Stimulated activated CD4-positive, alpha-beta T cell treated with anti-CD3 and anti-CD28 coated beads, Interleukin-12 subunit alpha, Interleukin-12 subunit beta, amount 100 ng/mL, for 48 hours (primary cell): ENCODE measurements around the gene CHD1L.
"Not testable (repeated sequence)": the region's sequence is repeated elsewhere in the genome, so short reads cannot be mapped to it uniquely, and the experiment has no call there.

Experiments
- DNase-seq, 3 donors: peaks; one replicate each; pipeline ENCODE4 v3.0.0-alpha.2; 2020; ENCODE audit warnings: low read depth in 2 of 3, low spot score in 1 of 3

The CHD1L gene

GRCh38 chr1:147264158-147264768 lies 21.8 kb downstream of the CHD1L start:
- DNase-seq = no peak

- no peak for DNase-seq
Observed at GRCh38 chr1:147266381-147266780, 23.9 kb downstream of the CHD1L start.

DNA sequence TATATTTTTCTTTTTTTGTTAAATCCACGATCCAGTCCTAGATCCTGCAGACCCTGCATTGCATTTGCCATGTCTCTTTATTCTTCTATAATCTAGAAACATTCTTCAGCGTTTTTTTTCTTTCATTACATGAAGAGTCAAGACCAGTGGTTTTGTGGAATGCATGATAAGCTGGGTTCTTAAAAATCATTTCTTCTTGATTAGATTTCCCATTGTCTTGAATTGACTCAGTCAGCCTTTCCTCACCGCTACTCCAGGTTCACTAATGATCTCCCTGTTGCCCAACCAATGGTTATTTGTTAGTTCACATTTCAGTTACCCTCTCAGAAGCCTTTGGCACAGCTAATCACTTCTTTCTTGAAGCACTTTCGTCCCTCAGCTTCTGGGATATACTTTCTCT lies 25.2 kb downstream of the CHD1L start:
- DNase-seq = no peak

- no peak for DNase-seq
Observed at GRCh38 chr1:147270721-147271120, 28.2 kb downstream of the CHD1L start.

DNA sequence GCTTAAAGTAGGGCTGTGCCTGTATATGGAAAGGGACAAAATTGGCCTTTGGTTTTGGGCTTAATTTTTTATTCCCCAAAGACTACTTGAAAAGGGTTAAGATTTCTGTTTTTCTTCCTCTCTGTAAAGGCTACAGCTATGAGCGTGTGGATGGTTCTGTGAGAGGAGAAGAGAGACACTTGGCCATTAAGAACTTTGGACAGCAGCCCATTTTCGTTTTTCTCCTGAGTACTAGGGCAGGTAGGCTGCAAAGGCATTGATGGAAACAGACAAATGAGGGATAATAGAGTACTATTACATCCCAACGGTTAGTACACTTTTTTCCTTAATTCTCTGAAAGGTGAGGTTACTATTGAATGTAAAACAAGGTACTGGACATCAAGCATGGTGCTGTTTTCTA lies 29.6 kb downstream of the CHD1L start:
- no peak for DNase-seq

DNA sequence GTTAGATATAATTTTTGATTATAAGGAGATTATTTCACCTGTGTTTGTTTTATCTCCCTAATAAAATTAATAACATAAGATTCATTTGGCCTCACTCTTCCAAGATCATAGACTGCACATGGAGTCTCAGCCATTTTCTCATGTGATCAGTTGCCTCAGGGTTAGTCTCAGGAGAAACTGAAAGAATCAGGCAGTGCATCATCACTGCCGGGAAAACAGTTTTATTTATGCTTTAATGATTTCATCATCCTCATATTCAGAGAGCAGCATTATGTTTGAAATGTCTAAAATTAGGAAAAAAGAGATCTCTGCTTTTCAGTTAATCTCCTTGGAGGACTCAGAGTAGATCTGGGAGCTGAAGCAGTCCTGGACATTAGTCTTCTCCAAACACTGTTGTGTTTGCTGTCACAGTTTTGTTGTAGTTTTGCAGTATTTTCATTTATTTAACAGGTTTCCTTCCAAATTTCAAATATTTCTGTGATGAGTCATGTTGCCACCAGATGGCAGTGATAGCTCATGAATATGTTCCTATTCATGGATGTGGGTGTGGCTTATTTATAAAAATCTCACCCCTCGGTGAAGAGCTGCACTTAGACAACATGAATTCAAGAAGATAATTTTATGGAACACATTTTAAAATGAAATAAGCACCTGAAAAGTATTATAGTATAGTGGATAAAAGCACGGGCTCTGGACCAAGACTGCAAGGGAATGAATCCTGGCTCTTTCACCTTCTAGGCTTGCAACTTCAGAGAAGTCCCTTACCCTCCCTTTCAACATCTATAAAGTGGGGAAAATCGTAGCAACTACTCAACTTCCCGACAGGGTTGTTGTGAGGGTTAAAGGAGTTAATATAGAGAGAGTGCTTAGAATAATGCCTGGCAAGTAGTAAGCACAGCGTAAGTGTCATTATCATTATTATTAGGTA lies 31.2 kb downstream of the CHD1L start:
- DNase-seq = peak in 1 of 3 donors; percentile 32

GRCh38 chr1:147281950-147282349 lies 39.5 kb downstream of the CHD1L start:
- no peak for DNase-seq

DNA sequence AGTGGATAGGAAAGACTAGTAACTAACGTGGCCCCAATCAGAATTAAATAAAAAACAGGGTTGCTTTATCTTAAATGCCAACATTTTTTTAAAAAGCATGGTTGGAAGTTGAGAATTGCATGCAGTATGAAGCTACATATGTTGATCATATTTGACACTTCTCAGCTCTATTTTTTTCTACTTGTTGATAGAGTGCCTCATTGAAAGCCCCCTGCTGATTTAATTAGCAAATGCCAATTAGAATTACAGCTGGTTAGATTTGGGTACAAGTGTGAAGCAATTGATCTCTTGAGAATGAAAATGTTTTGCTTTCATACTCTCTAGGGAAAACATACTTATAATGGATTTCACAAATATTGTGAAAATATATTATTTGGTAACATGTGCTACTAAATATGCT lies 40.5 kb downstream of the CHD1L start:
- DNase-seq = no peak

DNA sequence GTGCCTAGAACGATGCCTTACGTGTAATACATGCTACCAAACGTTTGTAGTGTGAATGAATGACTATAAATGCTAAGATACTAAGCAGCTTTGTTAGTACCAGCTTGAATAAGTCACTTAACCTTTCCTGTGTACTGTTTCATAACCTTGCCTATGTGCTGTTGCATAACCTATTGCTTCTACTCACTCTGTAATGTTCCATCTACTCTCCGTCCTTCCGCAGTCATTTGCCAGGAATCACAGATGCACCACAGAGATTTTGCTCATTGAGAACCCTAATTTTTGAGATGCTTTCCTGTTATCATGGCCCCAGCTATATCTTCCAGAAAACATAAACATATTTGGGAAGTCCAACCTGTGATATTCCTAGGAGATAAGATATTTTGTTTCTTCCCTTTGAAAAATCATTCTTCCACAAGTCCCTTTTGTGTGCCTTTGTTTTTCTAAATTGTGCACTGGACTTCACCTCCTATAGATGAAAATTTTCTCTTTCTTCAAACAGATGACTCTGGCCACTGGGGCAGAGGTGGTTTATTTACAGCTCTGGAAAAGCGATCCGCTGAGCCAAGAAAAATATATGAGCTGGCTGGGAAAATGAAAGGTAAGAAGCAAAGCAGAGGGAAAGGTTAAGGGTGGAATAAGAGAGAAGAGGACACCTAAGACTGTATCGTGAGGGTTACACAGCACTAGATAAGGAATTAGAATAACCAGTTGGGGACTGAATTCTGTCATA lies 44.8 kb downstream of the CHD1L start:
- DNase-seq = no peak

DNA sequence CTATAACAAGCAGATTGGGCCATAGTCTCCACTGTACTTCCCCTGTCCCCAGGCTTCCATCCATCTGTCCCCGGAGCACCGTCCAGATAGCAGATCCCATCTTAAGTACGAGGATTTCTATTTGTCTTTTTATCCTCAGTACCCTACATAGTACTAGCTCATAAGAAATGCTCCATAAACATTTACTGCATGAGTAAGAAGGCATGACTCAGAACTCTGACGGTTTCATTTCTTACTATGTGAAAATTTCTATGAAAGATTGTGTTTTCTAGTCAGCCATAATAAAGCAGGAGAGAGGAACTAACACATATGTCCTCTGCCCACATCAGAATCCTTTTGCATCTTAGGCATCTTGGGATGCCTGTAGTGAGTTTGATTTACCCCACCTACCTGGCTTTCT lies 49.5 kb downstream of the CHD1L start:
- DNase-seq = no peak

- no peak for DNase-seq
Observed at GRCh38 chr1:147292631-147293251, 50.3 kb downstream of the CHD1L start.

- no peak for DNase-seq
Observed at GRCh38 chr1:147297438-147297837, 55.0 kb downstream of the CHD1L start.

- DNase-seq = not testable (repeated sequence)
Observed at GRCh38 chr1:147305803-147306202, 63.3 kb downstream of the CHD1L start.

DNA sequence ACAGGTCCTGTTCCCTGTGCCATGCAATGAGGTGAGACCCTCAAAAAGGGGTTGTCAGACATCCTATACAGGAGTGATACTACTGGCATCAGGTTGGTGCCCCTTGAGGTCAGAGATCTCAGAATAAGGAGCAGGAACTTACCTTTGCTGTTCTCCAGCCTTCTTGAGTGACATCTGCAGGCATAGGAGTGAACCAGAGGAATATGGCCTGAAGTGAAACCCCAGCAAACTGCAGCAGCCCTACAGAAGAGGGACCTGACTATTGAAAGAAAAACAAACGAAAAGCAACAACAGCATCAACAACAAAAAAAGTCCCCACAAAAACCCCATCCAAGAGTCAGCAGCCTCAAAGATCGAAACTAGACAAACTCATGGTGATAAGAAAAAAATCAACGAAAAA lies 74.5 kb downstream of the CHD1L start:
- no peak for DNase-seq

GRCh38 chr1:147326933-147327687 lies 84.6 kb downstream of the CHD1L start:
- DNase-seq = not testable (repeated sequence)

DNA sequence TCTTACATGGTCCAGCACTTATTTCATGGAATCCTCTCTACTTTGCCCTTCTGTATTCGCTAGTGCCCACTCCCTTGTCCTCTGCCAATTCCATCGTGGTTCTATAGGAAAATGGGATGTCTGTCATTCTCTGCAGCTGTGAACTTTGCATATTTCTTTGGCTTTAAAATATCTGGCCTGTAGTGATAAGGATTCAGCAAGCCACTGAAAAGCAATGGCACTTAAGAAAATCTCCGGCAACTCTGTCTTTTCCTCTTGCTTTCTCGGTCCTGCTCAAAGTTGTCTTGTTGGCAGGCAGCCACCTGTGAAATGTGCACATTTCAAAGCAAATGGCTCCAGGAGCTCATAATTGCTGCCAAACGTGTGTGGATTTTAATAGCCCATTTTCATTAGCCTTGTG lies 91.8 kb downstream of the CHD1L start:
- DNase-seq = no peak

- no peak for DNase-seq
Observed at GRCh38 chr1:147336291-147336690, 93.8 kb downstream of the CHD1L start.

DNA sequence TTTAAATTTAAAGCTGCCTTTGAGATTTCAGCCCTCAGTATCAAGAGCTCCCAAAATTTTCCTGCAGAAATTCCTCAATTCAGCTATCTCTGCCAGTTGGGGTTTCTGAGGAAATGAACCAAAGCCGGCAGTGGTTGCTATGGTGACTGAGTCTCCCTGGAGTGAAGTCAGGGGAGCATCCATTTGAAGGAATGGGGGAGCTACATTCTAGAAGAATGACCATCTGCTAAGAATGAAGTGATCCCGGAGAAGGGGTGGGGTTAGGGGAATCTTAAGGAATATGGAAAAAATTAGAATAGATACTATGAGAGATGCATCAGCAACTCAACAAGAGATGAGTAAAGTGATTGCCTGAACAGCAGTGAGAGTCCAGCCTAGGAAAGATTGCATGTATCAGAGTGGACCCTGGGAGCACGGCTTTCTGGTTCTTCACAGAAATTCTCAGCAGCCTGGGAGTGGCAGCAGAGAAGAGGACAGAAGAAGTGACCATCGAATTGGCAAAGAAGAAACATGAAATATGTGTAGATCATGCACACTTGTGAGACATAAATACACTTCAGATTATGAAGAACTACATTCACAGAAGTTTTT lies 94.7 kb downstream of the CHD1L start:
- DNase-seq = no peak

GRCh38 chr1:147338571-147338970 lies 96.1 kb downstream of the CHD1L start:
- no peak for DNase-seq

DNA sequence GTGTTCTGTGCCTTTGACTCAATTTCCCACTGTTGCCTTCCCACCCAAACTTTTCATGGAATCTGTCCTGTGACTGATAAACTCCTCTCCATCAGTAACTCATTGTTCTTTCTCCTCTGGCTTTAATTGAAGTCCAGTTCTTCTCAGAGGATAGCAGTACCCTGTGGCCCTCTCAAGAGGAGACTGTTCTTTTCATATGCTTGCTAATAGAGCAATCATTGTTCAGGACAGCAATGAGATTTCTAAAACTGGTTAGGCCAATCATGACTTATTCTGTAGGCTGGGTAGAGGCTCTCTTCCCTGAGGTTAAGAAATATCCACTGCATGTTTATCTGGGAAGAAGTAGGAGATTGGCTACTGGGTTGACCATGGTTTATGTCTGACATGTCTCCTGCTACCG lies 98.8 kb downstream of the CHD1L start:
- DNase-seq = no peak
